Right ventricle myocardium superior (tissue), 1 donor: ENCODE results near the gene DNAH2. TPM values are rescaled to one million over a fixed set of nuclear protein-coding genes. Genes with fewer than 3 reads are reported as not detected.
A peak's percentile ranks its signal among the peaks of the same experiment; 100 is the strongest.

Experiments used
- ATAC-seq: fragments of 200-7000 bp; cut with Tn5 transposase; one replicate; pipeline ENCODE4 v1.9.1; 2020; ENCODE audit warnings: mild to moderate bottlenecking; ENCODE audit not compliant: poor library complexity
- DNase-seq: peaks from one replicate; pipeline ENCODE4 v3.0.0-alpha.2; 2020
- intact Hi-C: fragments of 100-400 bp; cut with DNase I; formaldehyde crosslinking; loops from one replicate; pipeline ENCODE4 v1.11.2; 2022
- long read RNA-seq: library from polyadenylated mRNA; unstranded; transcript quantifications from one replicate; pipeline ENCODE4 v2.0.0, GENCODE V29; 2021
- total RNA-seq: library from RNA; stranded (reverse); fragmentation: NEBNext Ultra II Directional; extraction: Animal tissue kit (Norgen Biotek cat#: 25700); gene quantifications from one replicate; pipeline ENCODE4 v1.2.1, GENCODE V29; 2021
- donor health status: DM: no; HTN: yes; CAD: no; lungs with severe emphysema.

The DNAH2 gene
- not detected for total RNA-seq
- long read RNA-seq: 0 reads

DNA sequence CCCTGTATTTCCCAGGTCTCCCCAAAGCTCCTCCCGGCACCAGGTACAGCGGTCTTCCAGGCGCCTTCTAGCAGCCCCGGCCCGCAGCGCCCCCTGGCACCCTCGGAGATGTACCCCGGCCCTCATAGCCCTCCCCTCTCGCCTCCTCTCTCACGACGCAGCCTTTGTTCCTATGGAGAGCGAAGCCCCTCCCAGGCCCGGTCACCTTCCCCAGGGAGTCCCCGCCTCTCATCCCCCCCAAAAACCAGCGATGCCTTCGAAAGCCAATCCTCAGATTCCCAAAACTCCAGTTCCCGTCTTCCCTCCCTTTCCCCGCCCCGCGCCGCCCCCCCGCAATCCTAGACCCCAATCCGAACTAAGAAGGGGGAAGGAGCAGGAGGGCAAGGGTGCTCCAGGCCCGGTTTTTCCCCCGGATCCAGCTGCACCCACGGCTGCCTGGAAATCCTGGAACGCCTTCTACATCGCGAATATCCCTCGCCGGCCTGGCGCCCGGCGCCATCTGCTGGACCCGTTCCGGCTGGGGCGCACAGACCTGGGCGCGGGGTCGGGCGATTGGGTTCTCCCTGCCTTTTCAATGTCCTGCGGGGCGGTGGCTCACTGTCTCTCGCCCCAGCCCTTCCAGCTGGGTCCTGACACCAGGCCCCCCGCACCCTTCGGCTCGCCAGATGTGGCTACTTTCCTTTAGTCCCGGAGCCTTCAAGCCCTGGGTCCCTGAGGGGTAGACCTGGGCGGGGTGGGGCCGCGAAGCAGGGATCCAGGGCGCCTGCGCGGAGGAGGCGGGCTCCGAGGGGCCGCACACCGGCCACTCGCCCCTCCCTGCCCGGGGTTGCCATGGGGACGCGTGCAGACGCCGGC is at the start of gene DNAH2:
Gene DNAH2 (plus strand): TSS at position 844 of the 855 bp plus-strand sequence. CDS start 1,991 bp downstream, outside the sequence.
- ATAC-seq (peak; percentile 91), DNase-seq (peak; percentile 78)
- intact Hi-C loops: no loop called here

DNA sequence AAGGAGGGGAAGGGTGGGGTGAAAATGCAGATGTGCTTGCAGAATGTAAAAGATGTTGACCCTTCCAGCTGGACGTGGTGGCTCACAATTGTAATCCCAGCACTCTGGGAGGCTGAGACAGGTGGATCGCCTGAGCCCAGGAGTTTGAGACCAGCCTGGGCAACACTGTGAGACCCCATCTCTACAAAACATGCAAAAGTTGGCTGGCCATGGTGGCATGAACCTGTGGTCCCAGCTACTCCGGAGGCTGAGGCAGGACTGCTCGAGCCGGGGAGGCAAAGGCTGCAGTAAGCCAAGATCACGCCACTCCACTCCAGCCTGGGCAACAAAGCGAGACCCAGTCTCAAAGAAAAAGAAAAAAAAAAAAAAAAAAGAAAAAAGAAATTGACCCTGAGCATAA is 49.1 kb upstream of the DNAH2 start:
- no peak for ATAC-seq
- intact Hi-C loops: no loop called here
- no peak for DNase-seq

- DNase-seq (no peak), ATAC-seq (no peak)
- intact Hi-C loops: no loop called here
Measured at GRCh38 chr17:7673239-7673638, 44.3 kb upstream of the DNAH2 start.

DNA sequence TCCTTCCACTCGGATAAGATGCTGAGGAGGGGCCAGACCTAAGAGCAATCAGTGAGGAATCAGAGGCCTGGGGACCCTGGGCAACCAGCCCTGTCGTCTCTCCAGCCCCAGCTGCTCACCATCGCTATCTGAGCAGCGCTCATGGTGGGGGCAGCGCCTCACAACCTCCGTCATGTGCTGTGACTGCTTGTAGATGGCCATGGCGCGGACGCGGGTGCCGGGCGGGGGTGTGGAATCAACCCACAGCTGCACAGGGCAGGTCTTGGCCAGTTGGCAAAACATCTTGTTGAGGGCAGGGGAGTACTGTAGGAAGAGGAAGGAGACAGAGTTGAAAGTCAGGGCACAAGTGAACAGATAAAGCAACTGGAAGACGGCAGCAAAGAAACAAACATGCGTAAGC is 42.6 kb upstream of the DNAH2 start:
- intact Hi-C loops: no loop called here
- no peak for ATAC-seq
- DNase-seq: no peak

DNA sequence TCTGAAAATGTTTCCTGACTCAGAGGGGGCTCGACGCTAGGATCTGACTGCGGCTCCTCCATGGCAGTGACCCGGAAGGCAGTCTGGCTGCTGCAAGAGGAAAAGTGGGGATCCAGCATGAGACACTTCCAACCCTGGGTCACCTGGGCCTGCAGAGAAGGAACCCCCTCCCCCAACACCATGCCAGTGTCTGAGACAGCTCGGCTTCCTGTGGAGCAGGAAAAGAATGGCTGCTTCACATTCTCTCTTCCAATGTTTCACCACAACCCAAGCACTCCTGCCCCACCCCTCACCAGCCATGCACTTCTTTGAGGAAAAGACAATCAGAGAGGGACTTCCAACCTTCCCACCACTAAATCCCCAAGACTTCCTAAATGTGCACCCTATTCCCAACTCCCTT is 41.0 kb upstream of the DNAH2 start:
- no peak for DNase-seq
- intact Hi-C loops: no loop called here
- ATAC-seq: no peak

DNA sequence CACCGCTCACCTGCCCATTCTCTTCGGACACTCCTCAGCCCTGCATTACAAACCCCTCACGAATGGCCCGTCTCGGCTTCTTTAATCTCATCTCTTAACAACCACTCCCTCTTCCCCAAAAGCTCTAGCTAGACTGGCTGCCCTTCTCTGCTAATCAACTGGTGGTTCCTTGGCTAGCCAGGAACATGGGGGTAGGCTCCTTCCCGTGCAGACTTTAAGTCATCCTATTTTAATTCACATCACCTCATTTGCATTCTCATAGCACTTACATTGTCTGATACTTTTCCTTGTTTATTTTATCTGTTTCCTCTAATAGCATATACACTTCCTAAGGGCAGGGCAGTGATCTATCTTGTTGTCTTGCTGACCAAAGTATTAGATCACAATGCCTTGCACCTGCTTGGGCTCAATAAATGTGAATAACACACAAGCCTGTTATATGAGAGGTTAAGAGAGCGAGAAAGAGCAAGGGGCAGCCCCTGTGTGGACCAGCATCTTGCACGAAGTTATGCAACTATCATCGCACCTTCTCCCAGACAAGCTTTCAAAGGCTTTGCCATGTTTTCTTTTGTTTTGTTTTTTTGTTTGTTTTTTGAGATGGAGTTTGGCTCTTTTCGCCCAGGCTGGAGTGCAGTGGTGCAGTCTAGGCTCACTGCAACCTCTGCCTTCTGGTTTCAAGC is 40.0 kb upstream of the DNAH2 start:
- intact Hi-C loops: no loop called here
- no peak for ATAC-seq
- no peak for DNase-seq

- ATAC-seq (no peak), DNase-seq (no peak)
- intact Hi-C loops: no loop called here
Measured at GRCh38 chr17:7684851-7685532, 32.6 kb upstream of the DNAH2 start.

DNA sequence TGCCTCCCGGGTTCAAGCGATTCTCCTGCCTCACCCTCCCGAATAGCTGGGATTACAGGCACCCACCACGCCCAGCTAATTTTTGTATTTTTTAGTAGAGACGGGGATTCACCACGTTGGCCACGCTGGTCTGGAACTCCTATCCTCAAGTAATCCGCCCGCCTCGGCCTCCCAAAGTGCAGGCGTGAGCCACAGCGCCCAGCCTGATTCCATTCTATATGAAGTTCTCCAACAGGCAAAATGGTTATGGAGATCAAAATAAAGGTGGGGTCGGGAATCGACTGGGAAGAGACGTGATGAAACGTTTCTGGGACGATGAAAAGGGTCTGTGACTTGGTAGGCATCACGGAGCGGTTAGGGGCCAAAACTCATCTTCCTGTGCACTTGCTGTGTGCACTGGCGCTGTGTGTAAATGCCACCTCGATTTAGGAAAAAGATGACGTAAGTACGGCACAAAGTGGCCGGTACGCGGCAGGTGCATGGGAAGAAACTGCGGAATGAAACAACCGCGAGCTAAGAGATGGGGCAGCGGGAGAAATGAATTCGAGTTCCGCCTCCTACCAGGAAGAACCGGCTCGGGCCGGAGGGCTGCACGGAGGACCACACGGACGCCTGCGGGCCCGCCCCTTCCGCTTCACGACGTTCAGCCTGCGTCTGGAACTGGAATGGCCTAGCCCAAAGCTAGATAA is 31.9 kb upstream of the DNAH2 start:
- intact Hi-C loops: no loop called here
- DNase-seq: peak; percentile 94
- peak; percentile 85 for ATAC-seq

DNA sequence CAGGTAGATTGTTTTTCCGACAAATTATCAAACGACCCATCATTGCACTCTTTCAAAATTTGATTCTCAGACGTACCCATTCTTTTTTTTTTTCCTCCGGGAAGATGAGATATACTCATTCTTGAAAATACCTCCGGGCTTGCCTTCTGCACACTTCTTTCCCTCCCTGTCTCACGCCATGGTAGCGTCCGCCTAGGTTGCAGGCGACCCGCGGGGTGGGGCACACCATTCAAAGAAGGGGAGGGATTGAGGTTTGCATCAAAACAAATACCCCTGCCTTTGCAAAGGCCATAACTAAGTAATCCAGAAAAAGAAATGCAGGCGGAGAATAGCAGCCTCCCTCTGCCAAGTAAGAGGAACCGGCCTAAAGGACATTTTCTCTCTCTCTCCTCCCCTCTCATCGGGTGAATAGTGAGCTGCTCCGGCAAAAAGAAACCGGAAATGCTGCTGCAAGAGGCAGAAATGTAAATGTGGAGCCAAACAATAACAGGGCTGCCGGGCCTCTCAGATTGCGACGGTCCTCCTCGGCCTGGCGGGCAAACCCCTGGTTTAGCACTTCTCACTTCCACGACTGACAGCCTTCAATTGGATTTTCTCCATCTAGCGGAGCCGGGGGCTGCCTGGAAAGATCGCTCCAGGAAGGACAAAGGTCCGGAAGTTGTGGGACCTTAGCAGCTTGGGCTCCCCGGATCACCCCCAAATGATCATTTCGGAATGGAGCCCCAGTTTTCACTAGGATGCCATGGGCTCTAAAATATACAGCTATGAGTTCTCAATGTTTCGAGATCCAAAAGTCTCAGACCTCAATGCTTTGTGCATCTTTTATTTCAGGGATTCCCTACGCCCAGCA is 31.1 kb upstream of the DNAH2 start:
- ATAC-seq (peak; percentile 70), DNase-seq (peak; percentile 85)
- intact Hi-C loops: no loop called here

DNA sequence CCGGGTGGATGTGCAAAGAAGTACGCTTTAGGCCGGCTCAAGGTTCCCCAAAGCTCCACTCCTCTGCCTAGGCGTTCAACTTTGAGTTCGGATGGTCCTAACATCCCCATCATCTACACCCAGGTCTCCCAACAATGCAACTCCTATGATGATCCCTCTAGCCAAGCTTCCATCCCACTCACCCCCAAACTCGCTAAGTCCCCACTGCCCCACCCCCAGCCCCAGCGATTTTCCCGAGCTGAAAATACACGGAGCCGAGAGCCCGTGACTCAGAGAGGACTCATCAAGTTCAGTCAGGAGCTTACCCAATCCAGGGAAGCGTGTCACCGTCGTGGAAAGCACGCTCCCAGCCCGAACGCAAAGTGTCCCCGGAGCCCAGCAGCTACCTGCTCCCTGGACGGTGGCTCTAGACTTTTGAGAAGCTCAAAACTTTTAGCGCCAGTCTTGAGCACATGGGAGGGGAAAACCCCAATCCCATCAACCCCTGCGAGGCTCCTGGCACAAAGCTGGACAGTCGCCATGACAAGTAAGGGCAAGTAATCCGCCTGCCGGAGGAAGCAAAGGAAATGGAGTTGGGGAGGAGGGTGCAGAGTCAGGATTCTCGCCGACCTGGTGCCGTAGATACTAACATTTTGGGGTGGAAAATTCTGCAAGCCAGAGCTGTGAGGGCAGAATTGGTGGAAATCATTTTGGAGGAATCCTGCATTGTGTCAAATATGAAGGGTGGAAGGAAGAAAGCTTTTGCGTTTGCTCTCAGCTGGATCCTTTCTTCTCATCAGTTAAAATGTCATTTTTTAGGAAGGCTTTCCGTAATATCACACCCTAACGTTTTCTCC is 30.3 kb upstream of the DNAH2 start, which contains the start of gene TP53:
Gene TP53 (minus strand): TSS at position 419 of the 836 bp plus-strand sequence. CDS start 10,896 bp downstream, outside the sequence.
- ATAC-seq (peak; percentile 82), DNase-seq (peak; percentile 90)
- intact Hi-C loops: no loop called here

DNA sequence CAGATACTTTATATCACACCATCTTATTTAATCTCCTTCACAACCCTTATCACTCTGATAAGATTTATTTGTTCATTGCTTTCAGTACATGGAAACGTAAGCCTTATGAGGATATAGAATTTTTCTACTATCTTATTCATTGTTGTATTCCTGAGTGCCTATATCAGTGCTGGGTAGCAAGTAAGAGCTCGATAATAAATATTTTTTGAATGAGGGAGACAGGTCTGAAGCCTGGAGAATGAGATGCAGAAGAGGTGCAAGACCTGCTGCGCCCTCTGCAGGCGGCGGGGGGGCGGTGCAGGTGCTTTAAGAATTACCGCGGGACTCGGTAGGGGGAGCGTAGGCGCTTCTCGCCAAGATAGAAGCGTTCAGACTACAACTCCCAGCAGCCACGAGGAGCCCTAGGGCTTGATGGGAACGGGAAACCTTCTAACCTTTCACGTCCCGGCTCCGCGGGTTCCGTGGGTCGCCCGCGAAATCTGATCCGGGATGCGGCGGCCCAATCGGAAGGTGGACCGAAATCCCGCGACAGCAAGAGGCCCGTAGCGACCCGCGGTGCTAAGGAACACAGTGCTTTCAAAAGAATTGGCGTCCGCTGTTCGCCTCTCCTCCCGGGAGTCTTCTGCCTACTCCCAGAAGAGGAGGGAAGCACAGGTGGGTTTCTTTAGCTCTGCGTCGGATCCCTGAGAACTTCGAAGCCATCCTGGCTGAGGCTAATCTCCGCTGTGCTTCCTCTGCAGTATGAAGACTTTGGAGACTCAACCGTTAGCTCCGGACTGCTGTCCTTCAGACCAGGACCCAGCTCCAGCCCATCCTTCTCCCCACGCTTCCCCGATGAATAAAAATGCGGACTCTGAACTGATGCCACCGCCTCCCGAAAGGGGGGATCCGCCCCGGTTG is 29.4 kb upstream of the DNAH2 start, which contains the start of gene WRAP53:
Gene WRAP53 (plus strand): TSS at position 570 of the 900 bp plus-strand sequence. CDS start 172 bp downstream, at position 742.
- peak; percentile 98 for DNase-seq
- peak; percentile 93 for ATAC-seq
- intact Hi-C loops: loop anchor here (2.0 kb wide), 1 partner anchor 55 kb away; no protein-coding TSS in a partner anchor

DNA sequence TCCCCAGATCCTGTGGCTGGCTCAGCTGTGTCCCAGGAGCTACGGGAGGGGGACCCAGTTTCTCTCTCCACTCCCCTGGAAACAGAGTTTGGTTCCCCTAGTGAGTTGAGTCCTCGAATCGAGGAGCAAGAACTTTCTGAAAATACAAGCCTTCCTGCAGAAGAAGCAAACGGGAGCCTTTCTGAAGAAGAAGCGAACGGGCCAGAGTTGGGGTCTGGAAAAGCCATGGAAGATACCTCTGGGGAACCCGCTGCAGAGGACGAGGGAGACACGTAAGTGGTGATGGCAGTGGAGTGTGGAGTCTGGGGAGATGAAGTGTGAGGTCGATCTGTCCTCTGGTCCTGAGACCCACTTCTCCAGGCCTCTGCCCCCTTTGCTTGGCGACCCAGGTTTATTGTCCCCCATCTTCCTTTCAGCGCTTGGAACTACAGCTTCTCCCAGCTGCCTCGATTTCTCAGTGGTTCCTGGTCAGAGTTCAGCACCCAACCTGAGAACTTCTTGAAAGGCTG is 28.7 kb upstream of the DNAH2 start:
- ATAC-seq: no peak
- no peak for DNase-seq
- intact Hi-C loops: loop anchor here (2.0 kb wide), 1 partner anchor 56 kb away; no protein-coding TSS in a partner anchor

GRCh38 chr17:7695586-7695985 is 22.0 kb upstream of the DNAH2 start:
- intact Hi-C loops: no loop called here
- ATAC-seq: no peak
- DNase-seq: no peak

DNA sequence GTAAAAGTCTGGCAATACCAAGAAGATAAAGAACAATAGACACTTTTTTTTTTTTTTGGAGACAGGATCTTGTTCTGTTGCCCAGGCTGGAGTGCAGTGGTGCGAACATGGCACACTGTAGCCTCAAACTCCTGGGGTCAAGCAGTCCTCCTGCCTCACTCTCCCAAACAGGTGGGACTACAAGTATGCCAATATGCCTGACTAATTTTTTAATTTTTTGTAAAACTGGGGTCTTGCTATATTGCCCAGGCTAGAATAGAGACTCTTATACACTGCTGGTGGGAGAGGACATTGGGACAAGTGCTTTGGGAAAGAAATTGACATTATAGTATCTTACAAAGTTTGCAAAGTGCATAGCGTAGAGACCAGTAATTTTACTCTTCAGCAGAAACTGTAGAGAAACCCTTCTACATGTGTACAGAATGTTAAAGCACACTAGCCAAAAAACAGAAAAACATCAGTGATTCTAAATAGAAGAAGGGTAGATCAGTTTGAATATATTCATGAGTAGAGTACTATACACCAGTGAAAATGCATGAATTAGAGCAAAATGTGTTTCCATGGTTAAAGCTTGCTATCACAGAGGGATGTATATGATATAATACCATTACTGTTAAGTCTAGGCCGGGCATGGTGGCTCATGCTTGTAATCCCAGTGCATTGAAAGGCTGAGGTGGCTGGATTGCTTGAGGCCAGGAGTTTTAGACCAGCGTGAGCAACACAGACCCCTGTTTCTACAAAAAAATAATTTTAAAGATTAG is 19.5 kb upstream of the DNAH2 start:
- intact Hi-C loops: no loop called here
- no peak for DNase-seq
- no peak for ATAC-seq

GRCh38 chr17:7700510-7700909 is 17.0 kb upstream of the DNAH2 start:
- no peak for DNase-seq
- no peak for ATAC-seq
- intact Hi-C loops: no loop called here
